Measurements from ENCODE around the gene MYO1D. TPM values are rescaled to one million over a fixed set of nuclear protein-coding genes. Genes with fewer than 3 reads are reported as not detected.

The MYO1D gene
- total and polyA plus RNA-seq, 2 donors (not counting 1 experiment from before 2014, with no cell fraction given) = 5.4 to 26.7 TPM

DNA sequence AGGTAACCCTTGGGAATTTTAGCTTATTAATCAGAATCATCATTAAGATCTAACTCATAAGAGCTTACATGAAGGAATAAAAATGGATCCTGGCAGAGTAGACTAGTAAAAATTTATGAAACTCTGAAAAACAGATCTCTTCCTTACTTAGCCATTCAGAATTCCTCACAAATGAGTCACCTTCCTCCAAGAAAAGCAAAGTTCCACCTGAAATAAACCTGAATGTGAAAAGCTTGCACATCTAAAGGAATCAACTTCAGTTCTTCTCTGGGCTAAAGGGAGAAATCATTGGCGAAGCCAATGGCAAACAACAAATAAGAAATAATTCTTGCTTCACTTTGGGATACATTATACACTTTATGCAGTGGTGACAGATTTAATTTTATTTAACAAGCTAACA, 22.7 kb downstream of the MYO1D start:
- Histone ChIP-seq H3K4me1 (ENCODE audit: control insufficient read depth in 2 of 2, insufficient read depth in 2 of 2, low read length in 2 of 2) (no peaks in the 10 kb centered on the region), H3K79me2 (ENCODE audit: control insufficient read depth, insufficient read depth, low read length) (no peaks in the 10 kb centered on the region), H3K9me3 (ENCODE audit: control extremely low read depth in 1 of 3, control insufficient read depth in 2 of 3, insufficient read depth in 1 of 3, low read length in 2 of 3) (no peaks in the 10 kb centered on the region), H3K36me3 (replicated peaks in 1 of 2; ENCODE audit: control extremely low read depth in 1 of 2, control insufficient read depth in 1 of 2, extremely low read depth in 1 of 2, insufficient read depth in 2 of 2, low read length in 1 of 2) (no peaks in the 10 kb centered on the region), H3K27ac (ENCODE audit: low read length in 2 of 2) (no peak overlapping the region), H3K9ac (ENCODE audit: low read length) (no peak overlapping the region), H3K4me3 (ENCODE audit: control extremely low read depth in 1 of 5, extremely low read depth in 1 of 5, insufficient read depth in 1 of 5, low read depth in 2 of 5, low read length in 4 of 5) (no peak overlapping the region), H3K27me3 (replicated peaks in 1 of 4; ENCODE audit: control extremely low read depth in 1 of 4, control insufficient read depth in 3 of 4, insufficient read depth in 4 of 4, low read length in 3 of 4) (no peaks in the 10 kb centered on the region), H3K4me2 (replicated peaks; ENCODE audit: low read depth, low read length, poor library complexity, severe bottlenecking) (no peak overlapping the region), H4K20me1 (ENCODE audit: control insufficient read depth, insufficient read depth, low read length, poor library complexity, severe bottlenecking) (no peaks in the 10 kb centered on the region), H2AFZ (ENCODE audit: insufficient read depth, low read depth, low read length, poor library complexity, severe bottlenecking) (no peak overlapping the region)
- ChIA-PET CTCF (interaction anchor here (1.0 to 3.2 kb wide), 6 partner anchors 11 to 73 kb away, joined by 4 to 19 read pairs (median 4); no protein-coding TSS in a partner anchor), POLR2A (no interaction called here)
- ATAC-seq (ENCODE audit: low read depth) = no peak
- H3K4me3 Mint-ChIP-seq = no peak overlapping the region
- H3K4me1 Mint-ChIP-seq = no peaks in the 10 kb centered on the region
- no peak for TF ChIP-seq EZH2 (IDR thresholded peaks at IDR 0.05; ENCODE audit: borderline replicate concordance, insufficient read depth, low read depth, low read length, poor library complexity, severe bottlenecking)
- TF ChIP-seq, protein P1, sequence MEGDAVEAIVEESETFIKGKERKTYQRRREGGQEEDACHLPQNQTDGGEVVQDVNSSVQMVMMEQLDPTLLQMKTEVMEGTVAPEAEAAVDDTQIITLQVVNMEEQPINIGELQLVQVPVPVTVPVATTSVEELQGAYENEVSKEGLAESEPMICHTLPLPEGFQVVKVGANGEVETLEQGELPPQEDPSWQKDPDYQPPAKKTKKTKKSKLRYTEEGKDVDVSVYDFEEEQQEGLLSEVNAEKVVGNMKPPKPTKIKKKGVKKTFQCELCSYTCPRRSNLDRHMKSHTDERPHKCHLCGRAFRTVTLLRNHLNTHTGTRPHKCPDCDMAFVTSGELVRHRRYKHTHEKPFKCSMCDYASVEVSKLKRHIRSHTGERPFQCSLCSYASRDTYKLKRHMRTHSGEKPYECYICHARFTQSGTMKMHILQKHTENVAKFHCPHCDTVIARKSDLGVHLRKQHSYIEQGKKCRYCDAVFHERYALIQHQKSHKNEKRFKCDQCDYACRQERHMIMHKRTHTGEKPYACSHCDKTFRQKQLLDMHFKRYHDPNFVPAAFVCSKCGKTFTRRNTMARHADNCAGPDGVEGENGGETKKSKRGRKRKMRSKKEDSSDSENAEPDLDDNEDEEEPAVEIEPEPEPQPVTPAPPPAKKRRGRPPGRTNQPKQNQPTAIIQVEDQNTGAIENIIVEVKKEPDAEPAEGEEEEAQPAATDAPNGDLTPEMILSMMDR (IDR thresholded peaks at IDR 0.05) = no peak
- intact Hi-C loops (cut with micrococcal nuclease) = no loop called here
- WGBS (ENCODE audit: insufficient coverage) = no CpG with 5 or more reads among the region's 1 CpG
- no peak for DNase-seq
- H3K27ac Mint-ChIP-seq = no peak overlapping the region
- no peaks in the 10 kb centered on the region for H3K9me3 Mint-ChIP-seq (ENCODE audit: insufficient read depth)
- H3K27me3 Mint-ChIP-seq = peaks cover 2% of the 10 kb centered on the region

DNA sequence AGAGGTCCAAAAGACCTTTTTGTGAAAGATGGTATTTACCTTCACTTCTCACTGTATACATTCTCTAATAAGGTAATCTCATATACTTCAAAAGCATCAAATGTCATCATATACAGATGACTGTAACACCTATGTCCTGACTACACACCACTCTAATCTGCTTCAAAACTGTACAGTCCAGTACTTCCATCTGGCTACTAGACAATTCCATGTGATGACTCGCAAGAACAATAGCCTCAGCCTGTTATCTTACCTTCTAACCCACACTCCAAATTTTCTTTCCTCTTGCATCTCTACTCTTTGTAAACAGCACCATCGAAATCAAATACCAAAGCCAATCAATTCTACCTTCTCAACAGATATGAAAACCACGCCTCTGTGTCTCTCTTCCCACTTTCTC, 24.1 kb downstream of the MYO1D start:
- peaks cover 2% of the 10 kb centered on the region for H3K27me3 Mint-ChIP-seq
- Histone ChIP-seq H3K9me3 (ENCODE audit: control extremely low read depth in 1 of 3, control insufficient read depth in 2 of 3, insufficient read depth in 1 of 3, low read length in 2 of 3) (no peaks in the 10 kb centered on the region), H3K27ac (ENCODE audit: low read length in 2 of 2) (no peak overlapping the region), H4K20me1 (ENCODE audit: control insufficient read depth, insufficient read depth, low read length, poor library complexity, severe bottlenecking) (no peaks in the 10 kb centered on the region), H3K79me2 (ENCODE audit: control insufficient read depth, insufficient read depth, low read length) (no peaks in the 10 kb centered on the region), H2AFZ (ENCODE audit: insufficient read depth, low read depth, low read length, poor library complexity, severe bottlenecking) (no peak overlapping the region), H3K4me3 (ENCODE audit: control extremely low read depth in 1 of 5, extremely low read depth in 1 of 5, insufficient read depth in 1 of 5, low read depth in 2 of 5, low read length in 4 of 5) (no peak overlapping the region), H3K9ac (ENCODE audit: low read length) (no peak overlapping the region), H3K4me1 (ENCODE audit: control insufficient read depth in 2 of 2, insufficient read depth in 2 of 2, low read length in 2 of 2) (no peaks in the 10 kb centered on the region), H3K36me3 (replicated peaks in 1 of 2; ENCODE audit: control extremely low read depth in 1 of 2, control insufficient read depth in 1 of 2, extremely low read depth in 1 of 2, insufficient read depth in 2 of 2, low read length in 1 of 2) (no peaks in the 10 kb centered on the region), H3K27me3 (replicated peaks in 1 of 4; ENCODE audit: control extremely low read depth in 1 of 4, control insufficient read depth in 3 of 4, insufficient read depth in 4 of 4, low read length in 3 of 4) (no peaks in the 10 kb centered on the region), H3K4me2 (replicated peaks; ENCODE audit: low read depth, low read length, poor library complexity, severe bottlenecking) (no peak overlapping the region)
- no peaks in the 10 kb centered on the region for H3K9me3 Mint-ChIP-seq (ENCODE audit: insufficient read depth)
- ChIA-PET POLR2A (no interaction called here), CTCF (interaction anchor here (3.2 kb wide), 1 partner anchor 70 kb away, joined by 19 read pairs; no protein-coding TSS in a partner anchor)
- TF ChIP-seq EZH2 (IDR thresholded peaks at IDR 0.05; ENCODE audit: borderline replicate concordance, insufficient read depth, low read depth, low read length, poor library complexity, severe bottlenecking) = no peak
- TF ChIP-seq, protein P1 (IDR thresholded peaks at IDR 0.05) = no peak
- no peak for DNase-seq
- ATAC-seq (ENCODE audit: low read depth) = no peak
- H3K4me3 Mint-ChIP-seq = no peak overlapping the region
- H3K27ac Mint-ChIP-seq = no peak overlapping the region
- no peaks in the 10 kb centered on the region for H3K4me1 Mint-ChIP-seq
- WGBS (ENCODE audit: insufficient coverage) = 91% methylated on average over 3 of the region's 3 CpGs
- intact Hi-C loops (cut with micrococcal nuclease) = no loop called here
